Esophagus muscularis mucosa (tissue), 3 donors: ENCODE data around the gene FBXL7.

ENCODE experiments used
- POLR2A ChIP-seq: fragments of 450-650 bp; IDR thresholded peaks from one replicate; pipeline ENCODE4 v1.6.1; 2017; ENCODE audit warnings: antibody characterized with exemption, moderate library complexity, mild to moderate bottlenecking, low read depth
- TF ChIP-seq, protein P1 (sequence below), 3 experiments: fragments of 200-600 bp in 2 of 3; fragments of 450-650 bp in 1 of 3; sonication (generic) in 2 of 3; IDR thresholded peaks; one replicate each; pipeline ENCODE4 v1.5.1; 2017 to 2019; ENCODE audit warnings: antibody characterized with exemption in 3 of 3, mild to moderate bottlenecking in 2 of 3, moderate library complexity in 1 of 3

DNA sequence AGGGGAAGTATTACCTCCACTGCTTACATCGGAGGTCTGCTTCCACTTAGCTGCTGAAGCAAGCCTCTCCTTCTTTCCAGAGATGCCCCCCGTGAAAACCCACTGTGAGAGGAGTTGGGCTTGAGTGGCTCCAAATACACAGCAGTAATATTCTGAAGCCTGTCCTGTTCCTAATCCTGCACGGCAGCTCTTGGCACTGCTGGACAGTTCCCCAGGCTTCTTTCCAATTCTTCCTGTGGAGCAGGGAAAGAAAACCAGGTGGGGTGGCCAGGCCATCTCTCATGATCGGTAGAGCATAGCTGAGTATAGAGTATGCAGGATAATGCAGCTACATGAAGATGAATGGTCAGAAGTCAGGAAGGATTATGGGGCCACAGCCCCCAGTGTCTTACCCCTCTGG lies 344.3 kb downstream of the FBXL7 start:
- TF ChIP-seq, protein P1, sequence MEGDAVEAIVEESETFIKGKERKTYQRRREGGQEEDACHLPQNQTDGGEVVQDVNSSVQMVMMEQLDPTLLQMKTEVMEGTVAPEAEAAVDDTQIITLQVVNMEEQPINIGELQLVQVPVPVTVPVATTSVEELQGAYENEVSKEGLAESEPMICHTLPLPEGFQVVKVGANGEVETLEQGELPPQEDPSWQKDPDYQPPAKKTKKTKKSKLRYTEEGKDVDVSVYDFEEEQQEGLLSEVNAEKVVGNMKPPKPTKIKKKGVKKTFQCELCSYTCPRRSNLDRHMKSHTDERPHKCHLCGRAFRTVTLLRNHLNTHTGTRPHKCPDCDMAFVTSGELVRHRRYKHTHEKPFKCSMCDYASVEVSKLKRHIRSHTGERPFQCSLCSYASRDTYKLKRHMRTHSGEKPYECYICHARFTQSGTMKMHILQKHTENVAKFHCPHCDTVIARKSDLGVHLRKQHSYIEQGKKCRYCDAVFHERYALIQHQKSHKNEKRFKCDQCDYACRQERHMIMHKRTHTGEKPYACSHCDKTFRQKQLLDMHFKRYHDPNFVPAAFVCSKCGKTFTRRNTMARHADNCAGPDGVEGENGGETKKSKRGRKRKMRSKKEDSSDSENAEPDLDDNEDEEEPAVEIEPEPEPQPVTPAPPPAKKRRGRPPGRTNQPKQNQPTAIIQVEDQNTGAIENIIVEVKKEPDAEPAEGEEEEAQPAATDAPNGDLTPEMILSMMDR (IDR thresholded peaks at IDR 0.05), result no peak
- TF ChIP-seq POLR2A, result no peak
